Germinal center (tissue), 1 donor: ENCODE measurements around the gene CACHD1.

Experiments used
- DNase-seq: peaks from one replicate; pipeline ENCODE4 v3.0.0; 2012; ENCODE audit warnings: mixed read lengths, low spot score

CACHD1 gene

GRCh38 chr1:64549464-64550239 is 79.7 kb downstream of the CACHD1 start:
- DNase-seq, result no peak

GRCh38 chr1:64550510-64550909 is 80.6 kb downstream of the CACHD1 start:
- DNase-seq, result no peak

GRCh38 chr1:64550946-64551605 is 81.1 kb downstream of the CACHD1 start:
- DNase-seq, result no peak

- DNase-seq, result no peak
Measured at GRCh38 chr1:64553285-64553684, 83.4 kb downstream of the CACHD1 start.

- DNase-seq, result no peak
Measured at GRCh38 chr1:64555947-64556346, 86.0 kb downstream of the CACHD1 start.

GRCh38 chr1:64561993-64562392 is 92.1 kb downstream of the CACHD1 start:
- DNase-seq, result no peak

- DNase-seq, result no peak
Measured at GRCh38 chr1:64563958-64564565, 94.1 kb downstream of the CACHD1 start.

- DNase-seq, result no peak
Measured at GRCh38 chr1:64564891-64565290, 95.0 kb downstream of the CACHD1 start.

GRCh38 chr1:64567426-64568170 is 97.7 kb downstream of the CACHD1 start:
- no peak for DNase-seq

GRCh38 chr1:64568171-64568450 is 98.2 kb downstream of the CACHD1 start:
- DNase-seq, result no peak

GRCh38 chr1:64569411-64569810 is 99.5 kb downstream of the CACHD1 start:
- DNase-seq, result no peak

GRCh38 chr1:64570267-64570855 is 100.4 kb downstream of the CACHD1 start:
- no peak for DNase-seq

- no peak for DNase-seq
Measured at GRCh38 chr1:64572222-64572900, 102.4 kb downstream of the CACHD1 start.

GRCh38 chr1:64574301-64574700 is 104.4 kb downstream of the CACHD1 start:
- DNase-seq, result no peak

- DNase-seq, result no peak
Measured at GRCh38 chr1:64575881-64576676, 106.2 kb downstream of the CACHD1 start.

- DNase-seq, result no peak
Measured at GRCh38 chr1:64578270-64578973, 108.5 kb downstream of the CACHD1 start.

GRCh38 chr1:64579767-64580166 is 109.8 kb downstream of the CACHD1 start:
- no peak for DNase-seq

- DNase-seq, result no peak
Measured at GRCh38 chr1:64581135-64581842, 111.4 kb downstream of the CACHD1 start.

- no peak for DNase-seq
Measured at GRCh38 chr1:64581843-64582185, 111.9 kb downstream of the CACHD1 start.

GRCh38 chr1:64584479-64584878 is 114.5 kb downstream of the CACHD1 start:
- no peak for DNase-seq
